GM21360 (cell line): ENCODE data around the gene CCNA1.

Experiments used
- ATAC-seq: cut with Tn5 transposase; IDR thresholded peaks from one replicate; pipeline ENCODE4 v1.9.1; 2021; ENCODE audit warnings: mild to moderate bottlenecking, moderate library complexity; ENCODE audit not compliant: unreplicated experiment

Gene CCNA1

GRCh38 chr13:36432106-36432544, at the start of gene CCNA1:
Gene CCNA1, plus strand, starts transcription at chr13:36432495. Its CDS starts 562 bp downstream, at chr13:36433057.
- ATAC-seq = peak; percentile 34

- ATAC-seq = no peak
These were observed 46.8 kb upstream of the CCNA1 start for GRCh38 chr13:36385489-36385888.

- ATAC-seq = no peak
These were observed 37.0 kb upstream of the CCNA1 start for GRCh38 chr13:36395280-36395679.

- no peak for ATAC-seq
These were observed 27.1 kb upstream of the CCNA1 start for GRCh38 chr13:36405151-36405550.

- ATAC-seq = no peak
These were observed 19.6 kb upstream of the CCNA1 start for GRCh38 chr13:36412736-36413135.

- ATAC-seq = no peak
These were observed 19.1 kb upstream of the CCNA1 start for GRCh38 chr13:36413161-36413560.

GRCh38 chr13:36414461-36414860, 17.8 kb upstream of the CCNA1 start:
- ATAC-seq = no peak

- no peak for ATAC-seq
These were observed 15.0 kb upstream of the CCNA1 start for GRCh38 chr13:36417331-36417730.

GRCh38 chr13:36418022-36418805, 14.1 kb upstream of the CCNA1 start:
- peak; percentile 85 for ATAC-seq

- ATAC-seq = peak; percentile 72
These were observed 11.8 kb upstream of the CCNA1 start for GRCh38 chr13:36420437-36420891.

GRCh38 chr13:36421447-36421846, 10.8 kb upstream of the CCNA1 start:
- no peak for ATAC-seq

GRCh38 chr13:36428086-36428485, 4.2 kb upstream of the CCNA1 start:
- no peak for ATAC-seq

- no peak for ATAC-seq
These were observed 1.8 kb upstream of the CCNA1 start for GRCh38 chr13:36430247-36431203.

GRCh38 chr13:36431204-36432105, 840 bp upstream of the CCNA1 start:
- ATAC-seq = peak; percentile 37

GRCh38 chr13:36436811-36437210, 4.5 kb downstream of the CCNA1 start:
- no peak for ATAC-seq

- ATAC-seq = no peak
These were observed 6.5 kb downstream of the CCNA1 start for GRCh38 chr13:36438594-36439483.

- ATAC-seq = no peak
These were observed 13.0 kb downstream of the CCNA1 start for GRCh38 chr13:36445278-36445677.

GRCh38 chr13:36445891-36446351, 13.6 kb downstream of the CCNA1 start:
- ATAC-seq = no peak

- no peak for ATAC-seq
These were observed 15.2 kb downstream of the CCNA1 start for GRCh38 chr13:36447501-36447900.
